GM06990 (cell line): ENCODE results near the gene PACRG.

Source experiments
- DNase-seq: peaks from one replicate; pipeline ENCODE4 v3.0.0-alpha.2; 2011; ENCODE audit not compliant: insufficient read length; ENCODE audit errors: extremely low read depth
- H3K27me3 ChIP-seq: replicated peaks from 2 replicates; pipeline ENCODE4 v1.6.0; 2011; ENCODE audit warnings: low read length; ENCODE audit not compliant: control insufficient read depth, insufficient read depth
- H3K36me3 ChIP-seq: 2 replicates; pipeline ENCODE4 v1.5.1; 2011; ENCODE audit warnings: low read length; ENCODE audit not compliant: control insufficient read depth, insufficient read depth
- H3K4me3 ChIP-seq: replicated peaks from 2 replicates; pipeline ENCODE4 v1.5.1; 2011; ENCODE audit warnings: low read depth, mild to moderate bottlenecking, control low read depth, low read length
- TF ChIP-seq, protein P1 (sequence below): IDR thresholded peaks from 2 replicates; pipeline ENCODE4 v1.5.1; 2011; ENCODE audit warnings: low read length, control low read depth, mild to moderate bottlenecking, inconsistent platforms; ENCODE audit not compliant: insufficient read depth, poor library complexity, severe bottlenecking

PACRG gene

DNA sequence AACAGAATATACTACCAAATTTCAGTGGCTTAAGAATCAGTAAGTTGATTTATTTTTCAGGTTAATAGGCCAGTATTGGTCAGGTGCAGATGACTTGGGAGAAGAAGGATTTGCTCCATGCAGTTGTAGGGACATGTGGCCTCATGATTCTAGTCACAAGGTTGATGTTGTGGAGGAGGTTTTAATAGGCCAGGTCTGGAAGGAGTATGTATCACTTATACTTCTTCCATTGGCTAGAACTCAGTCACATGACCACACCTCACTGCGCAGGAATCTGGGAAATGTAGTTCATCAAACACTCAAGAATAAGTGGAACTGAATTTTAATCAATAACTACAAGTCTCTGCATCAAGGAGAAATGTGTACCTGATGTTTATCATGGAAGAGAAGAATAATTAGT, 405.2 kb downstream of the PACRG start:
- TF ChIP-seq, protein P1, sequence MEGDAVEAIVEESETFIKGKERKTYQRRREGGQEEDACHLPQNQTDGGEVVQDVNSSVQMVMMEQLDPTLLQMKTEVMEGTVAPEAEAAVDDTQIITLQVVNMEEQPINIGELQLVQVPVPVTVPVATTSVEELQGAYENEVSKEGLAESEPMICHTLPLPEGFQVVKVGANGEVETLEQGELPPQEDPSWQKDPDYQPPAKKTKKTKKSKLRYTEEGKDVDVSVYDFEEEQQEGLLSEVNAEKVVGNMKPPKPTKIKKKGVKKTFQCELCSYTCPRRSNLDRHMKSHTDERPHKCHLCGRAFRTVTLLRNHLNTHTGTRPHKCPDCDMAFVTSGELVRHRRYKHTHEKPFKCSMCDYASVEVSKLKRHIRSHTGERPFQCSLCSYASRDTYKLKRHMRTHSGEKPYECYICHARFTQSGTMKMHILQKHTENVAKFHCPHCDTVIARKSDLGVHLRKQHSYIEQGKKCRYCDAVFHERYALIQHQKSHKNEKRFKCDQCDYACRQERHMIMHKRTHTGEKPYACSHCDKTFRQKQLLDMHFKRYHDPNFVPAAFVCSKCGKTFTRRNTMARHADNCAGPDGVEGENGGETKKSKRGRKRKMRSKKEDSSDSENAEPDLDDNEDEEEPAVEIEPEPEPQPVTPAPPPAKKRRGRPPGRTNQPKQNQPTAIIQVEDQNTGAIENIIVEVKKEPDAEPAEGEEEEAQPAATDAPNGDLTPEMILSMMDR = no peak
- no peaks in the 10 kb centered on the region for H3K36me3 ChIP-seq
- H3K4me3 ChIP-seq = no peak overlapping the region
- H3K27me3 ChIP-seq = no peaks in the 10 kb centered on the region
- no peak for DNase-seq

- TF ChIP-seq, protein P1 = no peak
Measured at GRCh38 chr6:163133691-163134090, 405.9 kb downstream of the PACRG start.

GRCh38 chr6:163136681-163137397, 409.1 kb downstream of the PACRG start:
- TF ChIP-seq, protein P1 = no peak
- DNase-seq = no peak
- no peaks in the 10 kb centered on the region for H3K27me3 ChIP-seq
- no peak overlapping the region for H3K4me3 ChIP-seq
- no peaks in the 10 kb centered on the region for H3K36me3 ChIP-seq

More at GRCh38 chr6:163133691-163134090, 405.9 kb downstream of the PACRG start:
- no peaks in the 10 kb centered on the region for H3K36me3 ChIP-seq
- no peak overlapping the region for H3K4me3 ChIP-seq
- no peak for DNase-seq
- H3K27me3 ChIP-seq = no peaks in the 10 kb centered on the region

GRCh38 chr6:163137398-163137881, 409.7 kb downstream of the PACRG start:
- Histone ChIP-seq H3K36me3 (no peaks in the 10 kb centered on the region), H3K4me3 (no peak overlapping the region), H3K27me3 (no peaks in the 10 kb centered on the region)
- DNase-seq = no peak
- TF ChIP-seq, protein P1 = no peak

GRCh38 chr6:163146036-163146435, 418.3 kb downstream of the PACRG start:
- no peaks in the 10 kb centered on the region for H3K36me3 ChIP-seq
- no peak for DNase-seq
- no peaks in the 10 kb centered on the region for H3K27me3 ChIP-seq
- TF ChIP-seq, protein P1 = no peak
- no peak overlapping the region for H3K4me3 ChIP-seq
